GM12864 (cell line): ENCODE measurements around the gene EIF4E3.

Experiments used
- DNase-seq: peaks from one replicate; pipeline ENCODE4 v3.0.0-alpha.2; 2011; ENCODE audit warnings: low read depth
- H3K4me3 ChIP-seq: 2 replicates; pipeline ENCODE4 v1.5.1; 2011; ENCODE audit warnings: mild to moderate bottlenecking, low read depth, low read length, control low read depth
- CTCF ChIP-seq: IDR thresholded peaks from 2 replicates; pipeline ENCODE4 v1.5.1; 2011; ENCODE audit warnings: low read depth, mild to moderate bottlenecking, moderate library complexity, low read length, control low read depth, inconsistent platforms; ENCODE audit errors: missing control alignments

The EIF4E3 gene

GRCh38 chr3:71690341-71690841 is 34.8 kb downstream of the EIF4E3 start:
- DNase-seq, result no peak
- H3K4me3 ChIP-seq, result no peak overlapping the region
- TF ChIP-seq CTCF, result no peak

GRCh38 chr3:71689291-71689690 is 35.9 kb downstream of the EIF4E3 start:
- DNase-seq, result no peak
- TF ChIP-seq CTCF, result no peak

GRCh38 chr3:71688121-71688520 is 37.1 kb downstream of the EIF4E3 start:
- H3K4me3 ChIP-seq, result no peak overlapping the region
- no peak for TF ChIP-seq CTCF
- no peak for DNase-seq

More at GRCh38 chr3:71689291-71689690, 35.9 kb downstream of the EIF4E3 start:
- no peak overlapping the region for H3K4me3 ChIP-seq

GRCh38 chr3:71685686-71686085 is 39.5 kb downstream of the EIF4E3 start:
- H3K4me3 ChIP-seq, result no peak overlapping the region
- DNase-seq, result no peak
- no peak for TF ChIP-seq CTCF

GRCh38 chr3:71684757-71685386 is 40.3 kb downstream of the EIF4E3 start:
- DNase-seq, result no peak
- no peak overlapping the region for H3K4me3 ChIP-seq
- no peak for TF ChIP-seq CTCF

- no peak overlapping the region for H3K4me3 ChIP-seq
- TF ChIP-seq CTCF, result no peak
- no peak for DNase-seq
Observed at GRCh38 chr3:71684046-71684756, 41.0 kb downstream of the EIF4E3 start.
